GM12801 (cell line): ENCODE results near the gene PATJ.

Experiments
- TF ChIP-seq, protein P1 (sequence below): IDR thresholded peaks from one replicate; pipeline ENCODE4 v1.5.1; 2011; ENCODE audit warnings: control low read depth; ENCODE audit not compliant: insufficient read length; ENCODE audit errors: extremely low read depth

Gene PATJ

DNA sequence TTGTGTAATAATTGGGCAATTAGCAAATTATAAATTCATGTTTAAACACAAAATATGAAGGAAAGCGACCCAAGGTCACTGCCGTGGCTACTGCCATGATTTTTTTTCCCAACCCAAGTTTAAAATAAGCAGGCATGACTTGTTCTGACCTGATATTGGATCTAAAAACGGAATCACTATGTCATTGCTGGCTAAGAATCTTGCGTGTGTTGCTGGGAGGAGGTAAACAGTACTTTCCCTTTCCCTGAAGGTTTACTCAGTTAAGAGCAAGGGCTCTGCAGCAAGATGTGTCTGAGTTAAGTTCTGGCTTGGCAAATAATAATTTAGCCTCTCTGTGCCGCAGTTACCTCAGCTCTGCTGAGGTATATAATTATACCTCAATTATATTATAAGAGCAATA lies 326.7 kb downstream of the PATJ start:
- TF ChIP-seq, protein P1, sequence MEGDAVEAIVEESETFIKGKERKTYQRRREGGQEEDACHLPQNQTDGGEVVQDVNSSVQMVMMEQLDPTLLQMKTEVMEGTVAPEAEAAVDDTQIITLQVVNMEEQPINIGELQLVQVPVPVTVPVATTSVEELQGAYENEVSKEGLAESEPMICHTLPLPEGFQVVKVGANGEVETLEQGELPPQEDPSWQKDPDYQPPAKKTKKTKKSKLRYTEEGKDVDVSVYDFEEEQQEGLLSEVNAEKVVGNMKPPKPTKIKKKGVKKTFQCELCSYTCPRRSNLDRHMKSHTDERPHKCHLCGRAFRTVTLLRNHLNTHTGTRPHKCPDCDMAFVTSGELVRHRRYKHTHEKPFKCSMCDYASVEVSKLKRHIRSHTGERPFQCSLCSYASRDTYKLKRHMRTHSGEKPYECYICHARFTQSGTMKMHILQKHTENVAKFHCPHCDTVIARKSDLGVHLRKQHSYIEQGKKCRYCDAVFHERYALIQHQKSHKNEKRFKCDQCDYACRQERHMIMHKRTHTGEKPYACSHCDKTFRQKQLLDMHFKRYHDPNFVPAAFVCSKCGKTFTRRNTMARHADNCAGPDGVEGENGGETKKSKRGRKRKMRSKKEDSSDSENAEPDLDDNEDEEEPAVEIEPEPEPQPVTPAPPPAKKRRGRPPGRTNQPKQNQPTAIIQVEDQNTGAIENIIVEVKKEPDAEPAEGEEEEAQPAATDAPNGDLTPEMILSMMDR: no peak

DNA sequence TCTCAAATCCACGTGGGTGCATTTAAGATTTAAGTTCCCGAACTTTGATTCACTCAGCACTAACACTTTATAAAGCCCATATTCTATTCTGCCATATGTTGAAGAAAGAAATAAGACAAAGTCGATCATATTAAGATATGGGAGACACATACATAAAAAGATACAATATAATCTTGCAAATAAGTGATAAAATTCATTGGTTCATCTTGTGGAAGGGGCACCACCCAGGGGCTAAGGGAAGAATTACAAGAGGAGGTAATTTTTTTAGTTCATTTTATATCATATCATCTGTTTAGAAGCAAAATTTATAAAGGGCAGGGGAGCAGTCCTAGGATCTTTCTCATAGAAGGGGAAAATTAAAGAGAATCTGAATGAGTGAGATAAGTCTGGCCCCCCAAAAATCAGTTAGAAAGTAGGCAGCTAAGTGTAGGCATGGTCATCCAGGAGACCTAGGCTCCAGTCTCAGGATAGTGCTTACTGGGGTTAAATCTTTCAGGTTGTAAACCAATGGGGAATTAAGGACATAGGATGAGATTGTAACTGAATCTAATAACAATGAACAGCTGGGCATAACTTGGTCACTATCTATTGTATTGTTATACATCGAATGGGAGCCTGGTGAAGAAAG lies 328.2 kb downstream of the PATJ start:
- TF ChIP-seq, protein P1: no peak

DNA sequence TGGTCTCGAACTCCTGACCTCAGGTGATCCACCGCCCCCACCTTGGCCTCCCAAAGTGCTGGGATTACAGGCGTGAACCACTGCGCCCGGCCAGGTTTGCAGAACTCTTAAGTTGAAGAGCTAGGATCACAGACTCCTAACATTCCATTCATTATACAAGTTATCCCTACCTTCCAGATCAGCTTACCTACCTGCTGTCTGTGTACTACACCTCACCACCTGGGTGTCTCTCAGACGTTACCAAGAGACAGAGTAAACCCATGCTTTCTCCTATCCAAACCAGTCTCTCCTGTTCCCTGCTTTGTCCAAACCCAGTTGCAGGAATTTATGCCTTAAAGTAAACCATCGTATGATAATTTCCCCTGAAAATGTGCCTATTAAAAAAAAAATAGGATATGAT lies 329.4 kb downstream of the PATJ start:
- TF ChIP-seq, protein P1: no peak

DNA sequence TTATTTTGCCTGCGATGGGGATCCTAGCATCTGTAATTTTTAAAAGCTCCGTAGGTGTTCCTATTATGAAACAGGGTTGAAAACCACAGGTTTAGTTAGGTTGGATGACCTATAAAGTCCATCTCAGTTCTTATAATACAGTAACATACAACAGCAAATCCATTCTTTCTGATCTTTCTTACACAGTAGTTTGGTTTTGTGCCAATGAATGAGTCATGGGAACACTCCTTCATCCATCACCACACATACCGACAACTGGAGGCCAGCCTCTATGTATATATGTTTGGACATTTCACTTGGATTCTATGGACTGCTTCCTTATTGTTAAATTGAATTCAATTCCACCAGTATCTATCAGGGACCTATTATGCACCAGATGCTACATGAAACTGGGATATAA lies 334.0 kb downstream of the PATJ start:
- TF ChIP-seq, protein P1: no peak

DNA sequence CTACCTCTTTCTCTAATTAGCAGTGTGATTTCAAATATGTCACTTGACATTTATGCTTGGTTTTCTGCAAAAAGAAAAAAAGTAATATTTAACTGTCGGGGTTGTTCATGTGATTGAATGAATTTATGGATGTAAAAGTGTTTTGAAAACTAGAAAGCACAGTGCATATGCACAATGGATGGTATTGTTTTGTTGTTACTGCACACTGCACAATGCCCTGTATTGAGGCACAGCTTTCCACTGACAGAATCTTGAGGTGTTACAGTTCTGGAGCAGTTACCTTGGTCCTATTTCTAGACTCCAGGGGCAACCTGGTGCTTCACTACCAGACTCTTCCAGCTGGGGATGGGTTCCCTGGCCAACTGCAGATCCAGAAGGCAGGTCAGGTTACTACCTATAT lies 335.5 kb downstream of the PATJ start:
- TF ChIP-seq, protein P1: no peak

DNA sequence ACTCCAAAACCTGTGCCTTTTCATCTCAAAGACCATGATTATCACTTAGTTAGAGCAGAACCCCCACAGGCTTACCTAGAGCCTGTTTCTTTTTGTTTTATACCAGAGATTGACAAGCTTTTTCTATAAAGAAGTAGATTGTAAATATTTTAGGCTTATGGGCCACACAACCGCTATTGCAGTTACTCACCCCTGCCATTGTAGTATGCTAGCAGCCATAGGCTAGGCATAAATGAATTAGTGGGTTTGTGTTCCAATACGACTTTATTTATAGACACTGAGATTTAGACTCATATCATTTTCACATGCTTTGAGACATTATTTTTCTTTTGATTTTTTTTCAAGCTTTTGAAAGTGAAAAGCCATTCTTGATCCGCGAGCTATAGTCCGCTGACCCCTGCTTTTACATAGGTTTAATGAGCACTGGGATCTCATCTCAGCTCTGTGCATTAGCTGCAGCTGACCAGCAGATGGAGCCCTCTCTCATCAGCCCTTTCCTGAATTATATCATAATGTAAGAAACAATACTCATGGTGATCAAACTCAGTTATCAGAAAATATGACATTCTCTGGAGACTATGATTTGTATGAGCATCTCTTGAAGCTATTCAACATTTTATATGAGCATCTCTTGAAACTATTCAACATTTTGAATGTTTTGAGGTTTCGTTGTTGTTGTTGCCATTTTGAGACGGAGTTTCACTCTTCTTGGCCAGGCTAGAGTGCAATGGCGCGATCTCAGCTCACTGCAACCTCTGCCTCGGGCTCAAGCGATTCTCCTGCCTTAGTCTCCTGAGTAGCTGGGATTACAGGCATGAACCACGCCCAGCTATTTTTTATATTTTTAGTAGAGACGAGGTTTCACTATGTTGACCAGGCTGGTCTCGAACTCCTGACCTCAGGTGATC lies 340.4 kb downstream of the PATJ start:
- TF ChIP-seq, protein P1: no peak

DNA sequence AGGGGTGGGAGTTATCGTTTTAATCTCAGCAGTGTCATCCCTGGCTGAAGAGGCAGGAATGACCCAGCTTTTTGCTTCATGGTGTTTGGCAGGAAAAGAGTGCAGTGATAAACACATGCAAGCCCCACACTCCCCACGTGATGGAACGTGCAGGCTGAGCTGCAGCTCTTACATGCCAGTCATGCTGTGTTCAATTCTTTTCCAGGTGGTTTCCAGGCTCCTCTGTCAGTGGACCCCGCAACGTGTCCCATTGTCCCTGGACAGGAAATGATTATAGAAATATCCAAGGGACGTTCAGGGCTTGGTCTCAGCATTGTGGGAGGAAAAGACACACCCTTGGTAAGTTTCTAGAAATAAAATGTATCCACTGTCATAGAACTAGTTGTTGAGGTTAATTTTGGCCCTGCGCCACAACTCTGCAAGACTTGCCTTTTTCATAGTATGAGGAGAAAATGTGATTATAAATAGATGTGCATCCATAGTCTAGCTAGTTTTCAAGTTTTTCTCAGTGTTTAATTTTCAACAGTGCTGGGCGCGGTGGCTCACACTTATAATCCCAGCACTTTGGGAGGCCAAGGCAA lies 342.1 kb downstream of the PATJ start:
- TF ChIP-seq, protein P1: no peak
